MM.1S (cell line): Measurements from ENCODE around the gene C3orf20.

ENCODE experiments used
- DNase-seq: peaks from one replicate; pipeline ENCODE4 v3.0.0-alpha.2; 2015
- H2AFZ ChIP-seq: fragments of 300-600 bp; sonication (generic); 2 replicates; pipeline ENCODE4 v1.6.0; 2016; ENCODE audit warnings: antibody characterized with exemption, low read length
- H3F3A ChIP-seq: fragments of 300-600 bp; sonication (generic); 2 replicates; pipeline ENCODE4 v1.6.1; 2016; ENCODE audit warnings: mild to moderate bottlenecking, antibody characterized with exemption, low read length, moderate library complexity, mixed read lengths; ENCODE audit not compliant: insufficient read depth
- H3K27ac ChIP-seq: fragments of 300-600 bp; sonication (generic); 2 replicates; pipeline ENCODE4 v1.5.1; 2016; ENCODE audit warnings: mild to moderate bottlenecking, low read length
- H3K27me3 ChIP-seq: fragments of 300-600 bp; sonication (generic); replicated peaks from 2 replicates; pipeline ENCODE4 v1.6.0; 2016; ENCODE audit warnings: low read length; ENCODE audit not compliant: insufficient read depth
- H3K36me3 ChIP-seq: fragments of 300-600 bp; sonication (generic); replicated peaks from 2 replicates; pipeline ENCODE4 v1.6.1; 2016; ENCODE audit warnings: mild to moderate bottlenecking, low read length, mixed read lengths; ENCODE audit not compliant: insufficient read depth
- H3K4me1 ChIP-seq: fragments of 300-600 bp; sonication (generic); 2 replicates; pipeline ENCODE4 v1.6.1; 2016; ENCODE audit warnings: low read length, mixed read lengths
- H3K4me2 ChIP-seq: fragments of 300-600 bp; sonication (generic); 2 replicates; pipeline ENCODE4 v1.6.0; 2016; ENCODE audit warnings: low read depth, low read length
- H3K4me3 ChIP-seq: fragments of 300-600 bp; sonication (generic); 2 replicates; pipeline ENCODE4 v1.5.1; 2016; ENCODE audit warnings: low read length, mixed read lengths
- H3K79me2 ChIP-seq: fragments of 300-600 bp; sonication (generic); 2 replicates; pipeline ENCODE4 v1.6.1; 2016; ENCODE audit warnings: mixed run types, low read length, mixed read lengths
- H3K9ac ChIP-seq: fragments of 300-600 bp; sonication (generic); 2 replicates; pipeline ENCODE4 v1.6.1; 2016; ENCODE audit warnings: low read length, mixed read lengths
- H3K9me2 ChIP-seq: fragments of 300-600 bp; sonication (generic); replicated peaks from 2 replicates; pipeline ENCODE4 v1.6.1; 2016; ENCODE audit warnings: mild to moderate bottlenecking, low read length, mixed read lengths; ENCODE audit not compliant: insufficient read depth
- H3K9me3 ChIP-seq: fragments of 300-600 bp; sonication (generic); replicated peaks from 2 replicates; pipeline ENCODE4 v1.6.1; 2016; ENCODE audit warnings: mild to moderate bottlenecking, low read length, mixed read lengths; ENCODE audit not compliant: insufficient read depth
- H4K20me1 ChIP-seq: fragments of 300-600 bp; sonication (generic); 2 replicates; pipeline ENCODE4 v1.6.1; 2016; ENCODE audit warnings: mild to moderate bottlenecking, low read length, moderate library complexity, mixed read lengths; ENCODE audit not compliant: insufficient read depth
- CTCF ChIP-seq: fragments of 300-600 bp; sonication (generic); IDR thresholded peaks from 2 replicates; pipeline ENCODE4 v1.5.1; 2016; ENCODE audit warnings: antibody characterized with exemption, low read length, mixed read lengths
- EZH2 ChIP-seq: fragments of 300-600 bp; sonication (generic); optimal IDR thresholded peaks from 2 replicates; pipeline ENCODE3; 2017; ENCODE audit warnings: low read depth, mild to moderate bottlenecking, antibody characterized with exemption, low read length, mixed read lengths
- EZH2phosphoT487 ChIP-seq: fragments of 300-600 bp; sonication (generic); IDR thresholded peaks from 2 replicates; pipeline ENCODE4 v1.6.1; 2018; ENCODE audit warnings: antibody characterized with exemption, low read length

C3orf20 gene

GRCh38 chr3:14646131-14646573 lies 28.8 kb upstream of the C3orf20 start:
- H3K4me2 ChIP-seq, result no peak overlapping the region
- H3K9ac ChIP-seq, result no peak overlapping the region
- no peak for DNase-seq
- H3K4me1 ChIP-seq, result no peaks in the 10 kb centered on the region
- H3K27me3 ChIP-seq, result no peaks in the 10 kb centered on the region
- H3K79me2 ChIP-seq, result no peaks in the 10 kb centered on the region
- H3K4me3 ChIP-seq, result no peak overlapping the region
- H3K9me2 ChIP-seq, result no peaks in the 10 kb centered on the region
- H3K9me3 ChIP-seq, result no peaks in the 10 kb centered on the region
- no peak for TF ChIP-seq EZH2phosphoT487
- no peaks in the 10 kb centered on the region for H4K20me1 ChIP-seq
- no peak overlapping the region for H2AFZ ChIP-seq
- H3F3A ChIP-seq, result no peaks in the 10 kb centered on the region
- no peak overlapping the region for H3K27ac ChIP-seq
- no peaks in the 10 kb centered on the region for H3K36me3 ChIP-seq

GRCh38 chr3:14646589-14647413 lies 28.1 kb upstream of the C3orf20 start:
- Histone ChIP-seq H3K9me2 (no peaks in the 10 kb centered on the region), H3K27ac (no peak overlapping the region), H4K20me1 (no peaks in the 10 kb centered on the region), H3K9ac (no peak overlapping the region), H3K79me2 (peaks cover 2% of the 10 kb centered on the region), H3K4me1 (no peaks in the 10 kb centered on the region), H3K27me3 (no peaks in the 10 kb centered on the region), H3K9me3 (no peaks in the 10 kb centered on the region), H3K36me3 (no peaks in the 10 kb centered on the region), H3K4me2 (no peak overlapping the region), H2AFZ (no peak overlapping the region), H3K4me3 (no peak overlapping the region), H3F3A (no peaks in the 10 kb centered on the region)
- TF ChIP-seq CTCF, result no peak
- no peak for TF ChIP-seq EZH2phosphoT487
- TF ChIP-seq EZH2, result no peak
- no peak for DNase-seq

DNA sequence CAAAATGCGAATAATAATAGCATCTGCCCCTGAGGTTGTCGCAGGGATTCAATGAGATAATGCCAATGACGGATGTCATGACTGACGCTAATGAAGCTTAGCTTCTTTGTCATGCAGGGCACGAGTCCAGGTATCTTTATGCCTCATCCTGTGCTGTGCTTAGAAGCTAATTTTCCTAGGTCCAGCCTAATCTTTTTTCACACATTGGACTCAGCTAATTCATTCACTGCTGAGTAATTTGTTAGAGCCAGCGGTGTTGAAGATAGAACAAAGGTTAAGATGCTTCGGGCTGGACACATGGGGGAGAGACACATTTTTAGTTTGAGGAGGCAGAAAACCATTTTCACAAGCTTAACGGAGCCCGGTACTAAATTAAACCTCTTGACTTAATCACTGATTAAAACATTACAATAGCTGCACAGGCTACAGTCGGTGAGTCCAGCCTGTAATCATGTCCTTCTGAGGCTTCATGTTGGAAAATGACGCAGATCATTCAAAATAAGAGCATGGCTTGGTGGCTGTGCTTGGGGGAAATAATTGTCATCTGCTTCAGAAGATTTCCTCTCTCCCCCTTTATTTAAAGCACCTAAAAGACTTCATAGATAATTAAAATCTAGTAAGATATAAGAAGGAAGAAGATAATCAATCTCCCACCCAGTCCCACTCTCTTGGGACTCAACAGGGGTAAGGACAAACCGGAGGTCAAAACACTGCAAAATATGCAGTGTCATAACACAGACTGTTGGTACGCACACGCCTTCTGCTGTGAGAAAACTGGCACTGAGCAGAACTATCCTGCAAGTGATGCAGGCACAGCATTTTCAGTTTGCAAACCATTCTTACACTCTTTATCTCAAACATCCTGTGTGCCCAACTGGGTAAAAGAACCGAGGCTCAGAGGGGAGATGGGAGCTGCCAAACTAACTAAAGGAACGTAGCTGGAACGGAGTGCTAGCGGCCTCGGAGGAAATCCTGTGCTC lies 26.7 kb upstream of the C3orf20 start:
- no peaks in the 10 kb centered on the region for H3K36me3 ChIP-seq
- no peak for TF ChIP-seq CTCF
- TF ChIP-seq EZH2phosphoT487, result no peak
- no peak for TF ChIP-seq EZH2
- H3K9me2 ChIP-seq, result no peaks in the 10 kb centered on the region
- no peak overlapping the region for H3K9ac ChIP-seq
- peaks cover 17% of the 10 kb centered on the region for H3K79me2 ChIP-seq
- no peaks in the 10 kb centered on the region for H4K20me1 ChIP-seq
- no peak overlapping the region for H2AFZ ChIP-seq
- no peaks in the 10 kb centered on the region for H3K9me3 ChIP-seq
- no peak for DNase-seq
- no peak overlapping the region for H3K27ac ChIP-seq
- H3F3A ChIP-seq, result no peaks in the 10 kb centered on the region
- no peak overlapping the region for H3K4me3 ChIP-seq
- H3K4me1 ChIP-seq, result peaks cover 1% of the 10 kb centered on the region; the same call in 1 of the 2 replicates
- H3K4me2 ChIP-seq, result no peak overlapping the region
- H3K27me3 ChIP-seq, result no peaks in the 10 kb centered on the region
